Nephron progenitor cell (in vitro differentiated cells): ENCODE data around the gene IDUA.

ENCODE experiments used
- DNase-seq: peaks from one replicate; pipeline ENCODE4 v3.0.0; 2021
- H3K27ac Mint-ChIP-seq: 2 replicates; pipeline ENCODE4 v1.8.0; 2021; ENCODE audit warnings: mild to moderate bottlenecking, moderate library complexity, mixed read lengths
- H3K27me3 Mint-ChIP-seq: 2 replicates; pipeline ENCODE4 v1.8.0; 2021; ENCODE audit warnings: mild to moderate bottlenecking, low read depth, mixed read lengths; ENCODE audit not compliant: poor library complexity
- H3K36me3 Mint-ChIP-seq: 2 replicates; pipeline ENCODE4 v1.8.0; 2021; ENCODE audit warnings: low read depth, mixed read lengths
- H3K4me1 Mint-ChIP-seq: 2 replicates; pipeline ENCODE4 v1.8.0; 2021; ENCODE audit warnings: mixed read lengths
- H3K4me3 Mint-ChIP-seq: 2 replicates; pipeline ENCODE4 v1.8.0; 2021; ENCODE audit warnings: mild to moderate bottlenecking, moderate library complexity, mixed read lengths
- H3K9me3 Mint-ChIP-seq: 2 replicates; pipeline ENCODE4 v1.8.0; 2021; ENCODE audit warnings: mild to moderate bottlenecking, moderate library complexity, mixed read lengths
- TF ChIP-seq, protein P1 (sequence below): fragments of 200-600 bp; sonication (generic); IDR thresholded peaks from 2 replicates; pipeline ENCODE4 v1.5.0; 2021; ENCODE audit warnings: antibody characterized with exemption

IDUA gene

DNA sequence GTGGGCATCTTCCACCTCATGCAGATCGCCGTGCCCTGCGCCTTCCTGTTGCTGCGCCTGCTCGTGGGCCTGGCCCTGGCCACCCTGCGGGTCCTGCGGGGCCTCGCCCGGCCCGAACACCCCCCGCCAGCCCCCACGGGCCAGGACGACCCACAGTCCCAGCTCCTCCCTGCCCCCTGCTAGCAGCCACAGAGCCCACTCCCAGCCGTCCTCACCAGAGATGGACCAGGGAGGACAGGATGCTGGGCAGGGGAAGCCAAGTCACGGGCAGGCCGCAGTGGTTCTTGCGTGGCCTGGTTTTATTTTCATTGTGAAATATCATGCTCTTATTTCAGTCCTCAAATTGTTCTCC lies 28.6 kb upstream of the IDUA start:
- Mint-ChIP-seq H3K36me3 (peaks cover 9% of the 10 kb centered on the region), H3K27me3 (no peaks in the 10 kb centered on the region), H3K27ac (no peak overlapping the region), H3K9me3 (no peaks in the 10 kb centered on the region), H3K4me3 (no peak overlapping the region), H3K4me1 (peaks cover 13% of the 10 kb centered on the region)
- no peak for DNase-seq
- TF ChIP-seq, protein P1, sequence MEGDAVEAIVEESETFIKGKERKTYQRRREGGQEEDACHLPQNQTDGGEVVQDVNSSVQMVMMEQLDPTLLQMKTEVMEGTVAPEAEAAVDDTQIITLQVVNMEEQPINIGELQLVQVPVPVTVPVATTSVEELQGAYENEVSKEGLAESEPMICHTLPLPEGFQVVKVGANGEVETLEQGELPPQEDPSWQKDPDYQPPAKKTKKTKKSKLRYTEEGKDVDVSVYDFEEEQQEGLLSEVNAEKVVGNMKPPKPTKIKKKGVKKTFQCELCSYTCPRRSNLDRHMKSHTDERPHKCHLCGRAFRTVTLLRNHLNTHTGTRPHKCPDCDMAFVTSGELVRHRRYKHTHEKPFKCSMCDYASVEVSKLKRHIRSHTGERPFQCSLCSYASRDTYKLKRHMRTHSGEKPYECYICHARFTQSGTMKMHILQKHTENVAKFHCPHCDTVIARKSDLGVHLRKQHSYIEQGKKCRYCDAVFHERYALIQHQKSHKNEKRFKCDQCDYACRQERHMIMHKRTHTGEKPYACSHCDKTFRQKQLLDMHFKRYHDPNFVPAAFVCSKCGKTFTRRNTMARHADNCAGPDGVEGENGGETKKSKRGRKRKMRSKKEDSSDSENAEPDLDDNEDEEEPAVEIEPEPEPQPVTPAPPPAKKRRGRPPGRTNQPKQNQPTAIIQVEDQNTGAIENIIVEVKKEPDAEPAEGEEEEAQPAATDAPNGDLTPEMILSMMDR: no peak

DNA sequence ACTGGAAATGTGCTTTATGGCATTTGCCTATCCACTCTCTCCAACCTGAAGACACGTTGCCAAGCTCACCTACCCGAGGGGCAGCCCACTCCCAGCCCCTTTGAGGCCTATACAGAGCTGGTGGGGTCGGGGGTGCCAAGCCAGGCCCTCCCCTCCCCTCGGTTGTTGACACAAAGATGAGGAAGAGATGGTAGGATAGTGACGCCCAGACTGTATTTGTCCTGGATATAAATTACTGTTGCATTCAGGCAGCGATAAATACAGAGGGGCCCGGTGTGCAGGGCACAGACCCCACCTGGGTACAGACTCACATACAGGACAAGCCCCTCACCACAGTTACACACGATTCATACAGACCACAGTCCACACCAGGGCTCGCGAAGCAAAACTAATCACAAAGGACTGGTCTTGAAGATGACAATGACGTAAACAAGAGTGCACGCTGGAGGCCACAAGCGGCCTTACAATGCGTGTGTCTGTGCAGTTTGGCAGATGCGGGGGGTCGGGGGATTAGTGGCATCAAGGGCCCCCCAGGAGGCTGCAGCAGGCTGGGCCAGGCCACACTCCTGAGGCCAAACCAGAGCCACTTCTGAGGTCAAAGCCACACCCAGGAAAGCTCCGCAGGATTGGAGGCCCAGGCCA lies 28.0 kb upstream of the IDUA start:
- Mint-ChIP-seq H3K36me3 (peaks cover 9% of the 10 kb centered on the region), H3K27me3 (no peaks in the 10 kb centered on the region)
- TF ChIP-seq, protein P1: no peak

DNA sequence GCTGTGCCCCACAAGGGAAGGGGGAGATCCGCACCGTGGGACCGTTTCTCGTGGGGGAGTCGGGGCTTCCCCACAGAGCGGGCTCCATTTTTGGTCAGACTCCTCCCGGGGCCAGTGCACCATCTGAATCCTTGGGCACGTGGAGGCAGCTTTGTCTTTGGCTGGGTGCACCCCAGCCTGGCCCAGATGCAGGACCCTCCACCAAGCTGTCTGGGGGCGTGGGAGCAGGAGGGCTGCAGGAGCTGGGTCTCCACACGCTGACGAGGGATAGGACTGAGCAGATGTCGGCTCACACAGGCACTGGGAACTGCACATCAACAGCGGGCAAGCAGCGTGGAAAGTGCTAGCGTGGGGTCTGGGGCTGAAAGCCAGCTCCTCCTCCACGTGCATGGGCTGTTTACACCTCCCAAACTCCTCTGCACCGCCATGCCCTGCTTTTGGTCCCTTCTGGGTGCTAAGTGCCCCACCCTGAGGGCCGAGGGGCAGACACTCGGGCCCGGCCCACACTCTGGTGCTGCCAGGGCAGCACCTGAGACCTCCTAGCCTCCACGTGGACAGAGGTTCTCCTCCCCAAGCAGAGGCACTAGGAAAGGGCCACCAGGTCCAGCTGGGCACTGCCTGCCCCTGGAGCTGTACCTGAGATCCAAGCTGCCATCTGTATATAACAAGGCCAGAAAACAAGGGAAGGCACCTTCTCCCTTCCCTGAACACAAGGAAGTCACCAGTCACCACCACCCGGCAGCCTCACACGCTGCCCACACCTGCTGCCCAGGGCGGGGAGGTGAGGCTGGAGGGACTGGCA lies 27.3 kb upstream of the IDUA start:
- peaks cover 4% of the 10 kb centered on the region for H3K36me3 Mint-ChIP-seq
- no peak overlapping the region for H3K27ac Mint-ChIP-seq
- no peaks in the 10 kb centered on the region for H3K9me3 Mint-ChIP-seq
- no peak for DNase-seq
- no peaks in the 10 kb centered on the region for H3K27me3 Mint-ChIP-seq
- peaks cover 8% of the 10 kb centered on the region for H3K4me1 Mint-ChIP-seq
- no peak overlapping the region for H3K4me3 Mint-ChIP-seq
- TF ChIP-seq, protein P1: no peak

More for the DNA sequence above, 28.0 kb upstream of the IDUA start:
- no peak for DNase-seq
- H3K9me3 Mint-ChIP-seq: no peaks in the 10 kb centered on the region
- no peak overlapping the region for H3K4me3 Mint-ChIP-seq
- peaks cover 13% of the 10 kb centered on the region for H3K4me1 Mint-ChIP-seq
- no peak overlapping the region for H3K27ac Mint-ChIP-seq

DNA sequence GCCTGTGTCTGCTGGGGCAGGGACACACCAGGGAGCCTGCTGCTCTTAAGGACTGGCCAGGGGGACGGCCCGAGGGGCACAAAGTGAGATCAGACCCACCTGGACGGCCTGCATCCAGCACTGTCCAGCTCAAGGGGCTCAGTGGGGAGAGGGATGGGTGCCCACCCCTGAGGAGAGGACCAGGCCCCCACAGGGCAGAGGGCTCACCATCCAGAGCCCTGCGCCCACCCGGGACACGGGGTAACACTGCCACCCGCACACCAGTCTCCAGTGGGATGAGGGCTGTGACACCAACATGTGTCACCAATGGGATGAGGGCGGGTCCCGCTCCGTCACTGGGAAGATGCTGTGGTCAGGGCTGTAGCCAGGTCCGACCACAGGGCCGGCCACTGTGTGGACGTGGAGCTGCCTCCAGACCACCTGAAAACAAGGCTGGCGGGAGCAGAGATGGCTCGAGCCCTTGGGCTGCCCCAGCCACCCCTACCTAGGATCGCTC lies 26.7 kb upstream of the IDUA start:
- H3K4me1 Mint-ChIP-seq: peaks cover 4% of the 10 kb centered on the region
- H3K9me3 Mint-ChIP-seq: no peaks in the 10 kb centered on the region
- TF ChIP-seq, protein P1: no peak
- peaks cover under 1% of the 10 kb centered on the region for H3K27me3 Mint-ChIP-seq
- no peak overlapping the region for H3K4me3 Mint-ChIP-seq
- H3K27ac Mint-ChIP-seq: no peak overlapping the region
- no peak for DNase-seq
- no peaks in the 10 kb centered on the region for H3K36me3 Mint-ChIP-seq

DNA sequence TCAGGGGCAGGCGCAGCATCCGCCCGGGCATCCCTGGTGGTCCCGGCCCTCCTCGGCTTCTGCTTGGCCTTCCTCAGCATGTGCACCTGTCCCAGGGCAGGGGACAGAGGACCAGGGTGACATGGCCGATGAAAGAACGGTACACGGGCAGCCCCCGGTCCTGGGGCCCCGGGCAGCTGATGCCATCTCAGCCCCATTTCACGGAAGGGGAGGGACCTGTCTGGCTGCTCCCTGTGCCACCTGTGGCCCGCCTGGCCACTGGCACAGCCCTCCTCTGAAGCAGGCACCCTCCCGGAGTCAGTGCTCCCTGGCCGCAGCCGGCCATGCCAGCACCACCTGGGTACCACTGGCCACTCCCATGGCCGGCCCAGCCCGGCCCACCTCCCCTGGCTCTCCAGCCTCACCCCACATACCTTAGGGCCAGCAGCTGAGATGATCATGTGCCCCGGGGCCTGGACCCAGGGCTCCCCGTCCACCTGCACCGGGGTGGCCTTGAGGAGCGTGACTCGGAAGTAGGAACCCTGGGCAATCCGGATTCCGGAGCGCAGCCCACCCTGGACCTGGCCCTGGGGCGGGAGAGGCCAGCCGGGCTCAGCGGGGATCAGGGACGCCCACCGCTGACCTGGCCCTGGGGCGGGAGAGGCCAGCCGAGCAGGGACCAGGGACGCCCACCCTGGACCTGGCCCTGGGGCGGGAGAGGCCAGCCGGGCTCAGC lies 26.1 kb upstream of the IDUA start:
- Mint-ChIP-seq H3K4me3 (no peak overlapping the region), H3K27ac (no peak overlapping the region), H3K36me3 (no peaks in the 10 kb centered on the region), H3K4me1 (peaks cover 4% of the 10 kb centered on the region), H3K9me3 (no peaks in the 10 kb centered on the region), H3K27me3 (peaks cover 4% of the 10 kb centered on the region)
- no peak for DNase-seq
- TF ChIP-seq, protein P1: no peak
